Kidney epithelial cell (primary cell): Measurements from ENCODE around the gene GPN1. TPM values are rescaled to one million over a fixed set of nuclear protein-coding genes. Genes with fewer than 3 reads are reported as not detected.
A peak's percentile ranks its signal among the peaks of the same experiment; 100 is the strongest.

Experiments
- DNase-seq: peaks from one replicate; pipeline ENCODE4 v3.0.0-alpha.2; 2010; ENCODE audit warnings: low read depth
- H3K27me3 ChIP-seq: 2 replicates; pipeline ENCODE4 v1.6.0; 2011; ENCODE audit warnings: low read length; ENCODE audit not compliant: control insufficient read depth, insufficient read depth
- H3K36me3 ChIP-seq: 2 replicates; pipeline ENCODE4 v1.5.1; 2011; ENCODE audit warnings: low read length; ENCODE audit not compliant: control insufficient read depth, insufficient read depth
- H3K4me3 ChIP-seq: 2 replicates; pipeline ENCODE4 v1.5.1; 2011; ENCODE audit warnings: low read depth, mild to moderate bottlenecking, control low read depth, low read length
- CTCF ChIP-seq: IDR thresholded peaks from 2 replicates; pipeline ENCODE4 v1.5.1; 2011; ENCODE audit warnings: mild to moderate bottlenecking, moderate library complexity, low read length, control low read depth, inconsistent platforms; ENCODE audit not compliant: insufficient read depth, poor library complexity, severe bottlenecking
- total RNA-seq: library from RNA; depleted of rRNA; stranded (reverse); fragments of >200 nt; gene quantifications from 2 replicates; pipeline ENCODE4 v1.2.3, GENCODE V29; 2015

The GPN1 gene
- total RNA-seq, 1 donor from 2014 or later, result 58.3 TPM

- Histone ChIP-seq H3K36me3 (no peaks in the 10 kb centered on the region), H3K27me3 (no peaks in the 10 kb centered on the region), H3K4me3 (no peak overlapping the region)
- DNase-seq, result peak; percentile 26
- TF ChIP-seq CTCF, result no peak
Measured at GRCh38 chr2:27638037-27638637, 9.3 kb downstream of the GPN1 start.

GRCh38 chr2:27638709-27639108 lies 9.9 kb downstream of the GPN1 start:
- no peak for DNase-seq
- Histone ChIP-seq H3K27me3 (no peaks in the 10 kb centered on the region), H3K36me3 (no peaks in the 10 kb centered on the region), H3K4me3 (no peak overlapping the region)
- TF ChIP-seq CTCF, result no peak

GRCh38 chr2:27640722-27641245 lies 11.9 kb downstream of the GPN1 start:
- no peak for DNase-seq
- no peak for TF ChIP-seq CTCF
- no peaks in the 10 kb centered on the region for H3K36me3 ChIP-seq
- H3K27me3 ChIP-seq, result no peaks in the 10 kb centered on the region
- no peak overlapping the region for H3K4me3 ChIP-seq

GRCh38 chr2:27645197-27645596 lies 16.3 kb downstream of the GPN1 start:
- DNase-seq, result no peak
- no peak overlapping the region for H3K4me3 ChIP-seq
- TF ChIP-seq CTCF, result no peak
- no peaks in the 10 kb centered on the region for H3K27me3 ChIP-seq
- H3K36me3 ChIP-seq, result no peaks in the 10 kb centered on the region

GRCh38 chr2:27647289-27647688 lies 18.4 kb downstream of the GPN1 start:
- no peak for DNase-seq
- no peaks in the 10 kb centered on the region for H3K36me3 ChIP-seq
- TF ChIP-seq CTCF, result no peak
- no peak overlapping the region for H3K4me3 ChIP-seq
- no peaks in the 10 kb centered on the region for H3K27me3 ChIP-seq

- no peak for TF ChIP-seq CTCF
- Histone ChIP-seq H3K27me3 (no peaks in the 10 kb centered on the region), H3K4me3 (no peak overlapping the region), H3K36me3 (no peaks in the 10 kb centered on the region)
- no peak for DNase-seq
Measured at GRCh38 chr2:27647737-27648136, 18.9 kb downstream of the GPN1 start.
